ENCODE results near the gene PRAME.

- no peak for TF ChIP-seq CTCF (IDR thresholded peaks at IDR 0.05; ENCODE audit: low read depth, low read length)
- TF ChIP-seq EZH2phosphoT487 (IDR thresholded peaks at IDR 0.05; ENCODE audit: low read depth) = no peak
These were observed 23.4 kb downstream of the PRAME start for GRCh38 chr22:22535662-22536061.
